ENCODE measurements around the gene POLG2.

DNA sequence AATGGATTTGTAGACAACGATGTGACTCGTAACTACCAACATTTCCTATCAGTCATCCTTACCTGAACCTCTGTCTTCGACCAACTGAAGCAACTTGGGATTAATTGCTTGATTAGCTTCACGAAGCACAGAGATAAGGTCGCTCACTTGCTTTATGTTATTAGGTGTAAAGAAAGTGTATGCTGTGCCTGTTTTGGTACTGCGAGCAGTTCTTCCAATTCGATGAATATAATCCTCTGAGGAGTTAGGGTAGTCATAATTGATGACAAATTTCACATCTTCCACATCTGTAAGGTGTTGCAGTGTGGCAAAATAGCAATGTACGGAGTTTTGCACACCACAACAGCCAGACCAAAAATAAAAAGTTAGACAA is 3.6 kb upstream of the POLG2 start:
- no peak for TF ChIP-seq CTCF (IDR thresholded peaks at IDR 0.05; ENCODE audit: low read depth, low read length, missing input control)
- no peak for TF ChIP-seq FOXA1 (IDR thresholded peaks at IDR 0.05)
- TF ChIP-seq TAF1 (conservative IDR thresholded peaks at IDR 0.05), result no peak
- TF ChIP-seq GABPA (IDR thresholded peaks at IDR 0.05 in 1 of 2, conservative IDR thresholded peaks at IDR 0.05 in 1 of 2), result no peak
- TF ChIP-seq, protein P1, sequence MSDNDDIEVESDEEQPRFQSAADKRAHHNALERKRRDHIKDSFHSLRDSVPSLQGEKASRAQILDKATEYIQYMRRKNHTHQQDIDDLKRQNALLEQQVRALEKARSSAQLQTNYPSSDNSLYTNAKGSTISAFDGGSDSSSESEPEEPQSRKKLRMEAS (IDR thresholded peaks at IDR 0.05), result no peak
- no peak for TF ChIP-seq EGR1 (IDR thresholded peaks at IDR 0.05; ENCODE audit: low read depth in 2 of 2)

Data from liver (tissue), 3 donors.